ENCODE measurements around the gene DAAM2. TPM values are rescaled to one million over a fixed set of nuclear protein-coding genes. Genes with fewer than 3 reads are reported as not detected.

DAAM2 gene
- total and polyA plus RNA-seq, 4 donors, result 1.9 to 17.0 (median 4.4) TPM

DNA sequence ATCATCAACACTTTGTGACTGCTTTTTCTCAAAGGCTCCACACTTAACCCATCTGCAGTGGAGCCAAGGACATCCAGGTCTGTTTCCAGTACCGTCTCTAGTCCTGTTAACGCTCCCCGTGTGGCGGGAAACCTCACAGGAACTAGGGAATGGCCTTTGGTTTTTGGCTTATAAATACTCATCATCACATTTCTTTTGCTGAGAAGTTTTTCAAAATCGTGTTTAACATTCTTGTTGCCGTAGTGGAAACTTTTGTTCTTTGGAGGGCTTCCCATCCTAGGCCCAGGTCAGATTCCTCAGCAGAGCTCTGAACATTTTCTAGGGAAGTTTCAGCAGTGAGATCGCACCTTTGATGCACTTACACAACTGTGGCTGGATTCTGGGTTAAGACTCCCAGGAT is 24.6 kb downstream of the DAAM2 start:
- no peak for DNase-seq (ENCODE audit: low spot score)
- Histone ChIP-seq H3K4me3 (ENCODE audit: low read depth in 1 of 3, low read length in 3 of 3) (no peak overlapping the region), H3K4me1 (ENCODE audit: control insufficient read depth in 4 of 4, insufficient read depth in 4 of 4, low read length in 3 of 4) (peaks cover 0 to 20% (median 17%) of the 10 kb centered on the region in 4 donors), H3K9me3 (ENCODE audit: control insufficient read depth in 4 of 4, low read length in 3 of 4) (no peaks in the 10 kb centered on the region), H3K36me3 (ENCODE audit: control insufficient read depth in 4 of 4, insufficient read depth in 3 of 4, low read depth in 1 of 4, low read length in 3 of 4) (no peaks in the 10 kb centered on the region), H3K9ac (ENCODE audit: low read depth in 1 of 2, low read length in 2 of 2) (no peak overlapping the region), H3K27me3 (ENCODE audit: control insufficient read depth in 4 of 4, insufficient read depth in 4 of 4, low read length in 3 of 4) (no peaks in the 10 kb centered on the region), H3K27ac (ENCODE audit: low read depth in 1 of 2, low read length in 2 of 2) (no peak overlapping the region)
- 78% methylated on average over 7 of the region's 7 CpGs for WGBS
- TF ChIP-seq HNF4G (IDR thresholded peaks at IDR 0.05), result no peak
- TF ChIP-seq SP1 (IDR thresholded peaks at IDR 0.05), result no peak

DNA sequence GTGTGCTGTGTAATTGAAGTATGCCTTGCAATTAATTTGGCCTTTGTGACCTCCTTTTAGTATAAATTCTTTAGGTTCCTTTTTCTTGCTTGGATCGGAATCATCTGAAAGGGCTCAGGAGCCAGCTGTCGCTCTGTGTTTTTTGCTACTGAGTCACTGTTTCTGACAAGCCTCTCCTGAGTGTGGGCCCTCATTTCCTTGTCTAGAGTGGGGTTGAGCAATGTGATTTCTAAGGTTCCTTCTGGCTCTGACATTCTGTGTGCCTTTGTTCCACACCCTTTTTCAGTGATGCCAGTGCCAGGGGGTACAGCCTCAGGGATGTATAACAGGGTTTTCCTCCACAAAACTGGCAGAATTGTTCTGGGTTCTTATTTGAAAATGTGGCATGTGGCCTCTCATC is 26.5 kb downstream of the DAAM2 start:
- Histone ChIP-seq H3K4me1 (ENCODE audit: control insufficient read depth in 4 of 4, insufficient read depth in 4 of 4, low read length in 3 of 4) (peaks cover 0 to 1% (median 0%) of the 10 kb centered on the region in 4 donors), H3K36me3 (ENCODE audit: control insufficient read depth in 4 of 4, insufficient read depth in 3 of 4, low read depth in 1 of 4, low read length in 3 of 4) (no peaks in the 10 kb centered on the region), H3K4me3 (ENCODE audit: low read depth in 1 of 3, low read length in 3 of 3) (no peak overlapping the region), H3K27ac (ENCODE audit: low read depth in 1 of 2, low read length in 2 of 2) (peak overlapping the region in 1 of 2 donors; percentile 35), H3K9ac (ENCODE audit: low read depth in 1 of 2, low read length in 2 of 2) (no peak overlapping the region), H3K27me3 (ENCODE audit: control insufficient read depth in 4 of 4, insufficient read depth in 4 of 4, low read length in 3 of 4) (no peaks in the 10 kb centered on the region), H3K9me3 (ENCODE audit: control insufficient read depth in 4 of 4, low read length in 3 of 4) (no peaks in the 10 kb centered on the region)
- TF ChIP-seq FOXA1 (IDR thresholded peaks at IDR 0.05) (no peak), TAF1 (conservative IDR thresholded peaks at IDR 0.05) (no peak), SP1 (IDR thresholded peaks at IDR 0.05) (no peak), HNF4A (conservative IDR thresholded peaks at IDR 0.05) (no peak), YY1 (IDR thresholded peaks at IDR 0.05) (no peak), GABPA (IDR thresholded peaks at IDR 0.05 in 1 of 2, conservative IDR thresholded peaks at IDR 0.05 in 1 of 2) (no peak), RXRA (IDR thresholded peaks at IDR 0.05) (no peak), NR2F2 (IDR thresholded peaks at IDR 0.05) (no peak)
- TF ChIP-seq, protein P1, sequence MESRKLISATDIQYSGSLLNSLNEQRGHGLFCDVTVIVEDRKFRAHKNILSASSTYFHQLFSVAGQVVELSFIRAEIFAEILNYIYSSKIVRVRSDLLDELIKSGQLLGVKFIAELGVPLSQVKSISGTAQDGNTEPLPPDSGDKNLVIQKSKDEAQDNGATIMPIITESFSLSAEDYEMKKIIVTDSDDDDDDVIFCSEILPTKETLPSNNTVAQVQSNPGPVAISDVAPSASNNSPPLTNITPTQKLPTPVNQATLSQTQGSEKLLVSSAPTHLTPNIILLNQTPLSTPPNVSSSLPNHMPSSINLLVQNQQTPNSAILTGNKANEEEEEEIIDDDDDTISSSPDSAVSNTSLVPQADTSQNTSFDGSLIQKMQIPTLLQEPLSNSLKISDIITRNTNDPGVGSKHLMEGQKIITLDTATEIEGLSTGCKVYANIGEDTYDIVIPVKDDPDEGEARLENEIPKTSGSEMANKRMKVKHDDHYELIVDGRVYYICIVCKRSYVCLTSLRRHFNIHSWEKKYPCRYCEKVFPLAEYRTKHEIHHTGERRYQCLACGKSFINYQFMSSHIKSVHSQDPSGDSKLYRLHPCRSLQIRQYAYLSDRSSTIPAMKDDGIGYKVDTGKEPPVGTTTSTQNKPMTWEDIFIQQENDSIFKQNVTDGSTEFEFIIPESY (IDR thresholded peaks at IDR 0.05), result no peak
- TF ChIP-seq, protein P2, sequence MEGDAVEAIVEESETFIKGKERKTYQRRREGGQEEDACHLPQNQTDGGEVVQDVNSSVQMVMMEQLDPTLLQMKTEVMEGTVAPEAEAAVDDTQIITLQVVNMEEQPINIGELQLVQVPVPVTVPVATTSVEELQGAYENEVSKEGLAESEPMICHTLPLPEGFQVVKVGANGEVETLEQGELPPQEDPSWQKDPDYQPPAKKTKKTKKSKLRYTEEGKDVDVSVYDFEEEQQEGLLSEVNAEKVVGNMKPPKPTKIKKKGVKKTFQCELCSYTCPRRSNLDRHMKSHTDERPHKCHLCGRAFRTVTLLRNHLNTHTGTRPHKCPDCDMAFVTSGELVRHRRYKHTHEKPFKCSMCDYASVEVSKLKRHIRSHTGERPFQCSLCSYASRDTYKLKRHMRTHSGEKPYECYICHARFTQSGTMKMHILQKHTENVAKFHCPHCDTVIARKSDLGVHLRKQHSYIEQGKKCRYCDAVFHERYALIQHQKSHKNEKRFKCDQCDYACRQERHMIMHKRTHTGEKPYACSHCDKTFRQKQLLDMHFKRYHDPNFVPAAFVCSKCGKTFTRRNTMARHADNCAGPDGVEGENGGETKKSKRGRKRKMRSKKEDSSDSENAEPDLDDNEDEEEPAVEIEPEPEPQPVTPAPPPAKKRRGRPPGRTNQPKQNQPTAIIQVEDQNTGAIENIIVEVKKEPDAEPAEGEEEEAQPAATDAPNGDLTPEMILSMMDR (IDR thresholded peaks at IDR 0.05; ENCODE audit: low read depth, low read length, missing input control), result no peak
- TF ChIP-seq, protein P3, sequence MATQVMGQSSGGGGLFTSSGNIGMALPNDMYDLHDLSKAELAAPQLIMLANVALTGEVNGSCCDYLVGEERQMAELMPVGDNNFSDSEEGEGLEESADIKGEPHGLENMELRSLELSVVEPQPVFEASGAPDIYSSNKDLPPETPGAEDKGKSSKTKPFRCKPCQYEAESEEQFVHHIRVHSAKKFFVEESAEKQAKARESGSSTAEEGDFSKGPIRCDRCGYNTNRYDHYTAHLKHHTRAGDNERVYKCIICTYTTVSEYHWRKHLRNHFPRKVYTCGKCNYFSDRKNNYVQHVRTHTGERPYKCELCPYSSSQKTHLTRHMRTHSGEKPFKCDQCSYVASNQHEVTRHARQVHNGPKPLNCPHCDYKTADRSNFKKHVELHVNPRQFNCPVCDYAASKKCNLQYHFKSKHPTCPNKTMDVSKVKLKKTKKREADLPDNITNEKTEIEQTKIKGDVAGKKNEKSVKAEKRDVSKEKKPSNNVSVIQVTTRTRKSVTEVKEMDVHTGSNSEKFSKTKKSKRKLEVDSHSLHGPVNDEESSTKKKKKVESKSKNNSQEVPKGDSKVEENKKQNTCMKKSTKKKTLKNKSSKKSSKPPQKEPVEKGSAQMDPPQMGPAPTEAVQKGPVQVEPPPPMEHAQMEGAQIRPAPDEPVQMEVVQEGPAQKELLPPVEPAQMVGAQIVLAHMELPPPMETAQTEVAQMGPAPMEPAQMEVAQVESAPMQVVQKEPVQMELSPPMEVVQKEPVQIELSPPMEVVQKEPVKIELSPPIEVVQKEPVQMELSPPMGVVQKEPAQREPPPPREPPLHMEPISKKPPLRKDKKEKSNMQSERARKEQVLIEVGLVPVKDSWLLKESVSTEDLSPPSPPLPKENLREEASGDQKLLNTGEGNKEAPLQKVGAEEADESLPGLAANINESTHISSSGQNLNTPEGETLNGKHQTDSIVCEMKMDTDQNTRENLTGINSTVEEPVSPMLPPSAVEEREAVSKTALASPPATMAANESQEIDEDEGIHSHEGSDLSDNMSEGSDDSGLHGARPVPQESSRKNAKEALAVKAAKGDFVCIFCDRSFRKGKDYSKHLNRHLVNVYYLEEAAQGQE (IDR thresholded peaks at IDR 0.05), result no peak
- TF ChIP-seq, protein P4, sequence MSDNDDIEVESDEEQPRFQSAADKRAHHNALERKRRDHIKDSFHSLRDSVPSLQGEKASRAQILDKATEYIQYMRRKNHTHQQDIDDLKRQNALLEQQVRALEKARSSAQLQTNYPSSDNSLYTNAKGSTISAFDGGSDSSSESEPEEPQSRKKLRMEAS (IDR thresholded peaks at IDR 0.05), result no peak
- DNase-seq (ENCODE audit: low spot score), result no peak
- WGBS, result 89% methylated on average over 2 of the region's 2 CpGs

Measured in liver (tissue), 9 donors.